Measurements from ENCODE around the gene MORC2.

DNA sequence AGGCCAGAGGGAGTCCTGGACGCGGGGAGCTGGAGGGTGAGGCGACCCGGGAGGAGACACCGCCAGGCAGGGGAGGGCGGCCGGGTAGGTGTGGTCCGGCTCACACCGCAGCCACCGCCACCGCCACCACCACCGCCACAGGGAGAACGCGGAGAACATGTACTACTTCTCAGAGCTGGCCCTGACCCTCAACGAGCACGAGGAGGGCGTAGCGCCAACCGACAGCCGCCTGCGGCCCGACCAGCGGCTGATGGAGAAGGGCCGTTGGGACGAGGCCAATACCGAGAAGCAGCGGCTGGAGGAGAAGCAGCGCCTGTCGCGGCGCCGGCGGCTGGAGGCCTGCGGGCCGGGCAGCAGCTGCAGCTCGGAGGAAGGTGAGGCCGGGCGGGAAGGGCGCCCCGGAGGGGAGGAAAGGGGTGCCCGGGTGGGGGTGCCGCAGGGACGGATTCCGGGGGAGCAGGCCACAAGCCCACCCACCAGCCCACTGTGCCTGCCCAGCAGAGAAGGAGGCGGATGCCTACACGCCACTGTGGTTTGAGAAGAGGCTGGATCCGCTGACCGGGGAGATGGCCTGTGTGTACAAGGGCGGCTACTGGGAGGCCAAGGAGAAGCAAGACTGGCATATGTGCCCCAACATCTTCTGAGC is 62.8 kb downstream of the MORC2 start:
- TF ChIP-seq, protein P1, sequence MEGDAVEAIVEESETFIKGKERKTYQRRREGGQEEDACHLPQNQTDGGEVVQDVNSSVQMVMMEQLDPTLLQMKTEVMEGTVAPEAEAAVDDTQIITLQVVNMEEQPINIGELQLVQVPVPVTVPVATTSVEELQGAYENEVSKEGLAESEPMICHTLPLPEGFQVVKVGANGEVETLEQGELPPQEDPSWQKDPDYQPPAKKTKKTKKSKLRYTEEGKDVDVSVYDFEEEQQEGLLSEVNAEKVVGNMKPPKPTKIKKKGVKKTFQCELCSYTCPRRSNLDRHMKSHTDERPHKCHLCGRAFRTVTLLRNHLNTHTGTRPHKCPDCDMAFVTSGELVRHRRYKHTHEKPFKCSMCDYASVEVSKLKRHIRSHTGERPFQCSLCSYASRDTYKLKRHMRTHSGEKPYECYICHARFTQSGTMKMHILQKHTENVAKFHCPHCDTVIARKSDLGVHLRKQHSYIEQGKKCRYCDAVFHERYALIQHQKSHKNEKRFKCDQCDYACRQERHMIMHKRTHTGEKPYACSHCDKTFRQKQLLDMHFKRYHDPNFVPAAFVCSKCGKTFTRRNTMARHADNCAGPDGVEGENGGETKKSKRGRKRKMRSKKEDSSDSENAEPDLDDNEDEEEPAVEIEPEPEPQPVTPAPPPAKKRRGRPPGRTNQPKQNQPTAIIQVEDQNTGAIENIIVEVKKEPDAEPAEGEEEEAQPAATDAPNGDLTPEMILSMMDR (IDR thresholded peaks at IDR 0.05 in 2 of 3, conservative IDR thresholded peaks at IDR 0.05 in 1 of 3; ENCODE audit: borderline replicate concordance in 1 of 3, insufficient read depth in 1 of 3, low read depth in 2 of 3, low read length in 2 of 3): no peak
- TF ChIP-seq EGR1 (IDR thresholded peaks at IDR 0.05; ENCODE audit: low read depth) (no peak), TCF7L2 (IDR thresholded peaks at IDR 0.05; ENCODE audit: borderline replicate concordance, extremely low read depth, insufficient read depth, insufficient read length) (no peak), RAD21 (IDR thresholded peaks at IDR 0.05; ENCODE audit: low read depth) (no peak), EZH2phosphoT487 (IDR thresholded peaks at IDR 0.05; ENCODE audit: borderline replicate concordance) (no peak)
